Stimulated activated CD4-positive, alpha-beta T cell treated with anti-CD3 and anti-CD28 coated beads, Interleukin-2, amount 100 ng/mL, for 24 hours (primary cell): Measurements from ENCODE around the gene GNAI2.

Source experiments
- DNase-seq, 2 donors: peaks; one replicate each; pipeline ENCODE4 v3.0.0-alpha.2; 2020

The GNAI2 gene

GRCh38 chr3:50286322-50287227, 50.6 kb downstream of the GNAI2 start:
- DNase-seq = no peak

GRCh38 chr3:50287262-50287661, 51.3 kb downstream of the GNAI2 start:
- no peak for DNase-seq

- DNase-seq = no peak
Measured at GRCh38 chr3:50288387-50289007, 52.5 kb downstream of the GNAI2 start.

GRCh38 chr3:50289130-50289529, 53.1 kb downstream of the GNAI2 start:
- no peak for DNase-seq

GRCh38 chr3:50290161-50290641, 54.2 kb downstream of the GNAI2 start:
- no peak for DNase-seq

GRCh38 chr3:50292159-50293078, 56.4 kb downstream of the GNAI2 start, which contains the start of gene IFRD2:
IFRD2 (minus strand) TSS chr3:50292429; CDS start chr3:50292274, 155 bp downstream.
- DNase-seq = peak; percentile 94 to 95

GRCh38 chr3:50293079-50293801, 57.2 kb downstream of the GNAI2 start:
- DNase-seq = no peak

- no peak for DNase-seq
Measured at GRCh38 chr3:50294089-50294488, 58.1 kb downstream of the GNAI2 start.

GRCh38 chr3:50294492-50295403, 58.7 kb downstream of the GNAI2 start:
- no peak for DNase-seq

GRCh38 chr3:50295553-50296431, 59.8 kb downstream of the GNAI2 start:
- no peak for DNase-seq

- DNase-seq = no peak
Measured at GRCh38 chr3:50296721-50297383, 60.8 kb downstream of the GNAI2 start.

GRCh38 chr3:50297384-50297775, 61.4 kb downstream of the GNAI2 start:
- no peak for DNase-seq

GRCh38 chr3:50297896-50298725, 62.1 kb downstream of the GNAI2 start:
- DNase-seq = no peak

- peak; percentile 99 to 100 for DNase-seq
Measured at GRCh38 chr3:50298836-50299637, 63.0 kb downstream of the GNAI2 start, which contains the start of the genes HYAL3 and NAA80. HYAL3 (minus strand) TSS chr3:50299405; CDS start chr3:50295602, 3,803 bp downstream. NAA80 (minus strand) TSS chr3:50299405; CDS start chr3:50297463, 1,942 bp downstream.

GRCh38 chr3:50299638-50299928, 63.6 kb downstream of the GNAI2 start:
- no peak for DNase-seq

GRCh38 chr3:50299929-50300680, 64.1 kb downstream of the GNAI2 start:
- no peak for DNase-seq
